ENCODE measurements around the gene SLC13A3.
"Not testable (repeated sequence)": the region's sequence is repeated elsewhere in the genome, so short reads cannot be mapped to it uniquely, and the experiment has no call there.

The SLC13A3 gene

GRCh38 chr20:46678516-46678915, 27.3 kb upstream of the SLC13A3 start:
- no peak for DNase-seq

- no peak for DNase-seq
Measured at GRCh38 chr20:46677608-46678007, 26.3 kb upstream of the SLC13A3 start.

GRCh38 chr20:46676649-46677316, 25.5 kb upstream of the SLC13A3 start:
- DNase-seq = not testable (repeated sequence)

- no peak for DNase-seq
Measured at GRCh38 chr20:46674253-46675083, 23.2 kb upstream of the SLC13A3 start.

- no peak for DNase-seq
Measured at GRCh38 chr20:46673394-46674252, 22.4 kb upstream of the SLC13A3 start.

- no peak for DNase-seq
Measured at GRCh38 chr20:46672543-46673148, 21.4 kb upstream of the SLC13A3 start.

- no peak for DNase-seq
Measured at GRCh38 chr20:46671866-46672542, 20.7 kb upstream of the SLC13A3 start.

GRCh38 chr20:46670585-46671584, 19.6 kb upstream of the SLC13A3 start:
- no peak for DNase-seq

GRCh38 chr20:46670228-46670584, 18.9 kb upstream of the SLC13A3 start:
- no peak for DNase-seq

GRCh38 chr20:46666818-46667515, 15.7 kb upstream of the SLC13A3 start:
- no peak for DNase-seq

GRCh38 chr20:46666306-46666705, 15.0 kb upstream of the SLC13A3 start:
- DNase-seq = no peak

GRCh38 chr20:46665602-46666001, 14.3 kb upstream of the SLC13A3 start:
- no peak for DNase-seq

GRCh38 chr20:46663531-46663930, 12.3 kb upstream of the SLC13A3 start:
- DNase-seq = no peak

- DNase-seq = no peak
Measured at GRCh38 chr20:46661659-46662058, 10.4 kb upstream of the SLC13A3 start.

GRCh38 chr20:46660487-46660886, 9.2 kb upstream of the SLC13A3 start:
- no peak for DNase-seq

GRCh38 chr20:46657618-46658017, 6.4 kb upstream of the SLC13A3 start:
- DNase-seq = no peak

- DNase-seq = no peak
Measured at GRCh38 chr20:46657137-46657536, 5.9 kb upstream of the SLC13A3 start.

GRCh38 chr20:46652699-46653098, 1.4 kb upstream of the SLC13A3 start:
- DNase-seq = no peak

GRCh38 chr20:46650575-46651090, 626 bp downstream of the SLC13A3 start:
- no peak for DNase-seq

- no peak for DNase-seq
Measured at GRCh38 chr20:46649965-46650542, 1.2 kb downstream of the SLC13A3 start.
